GM18526 (cell line): ENCODE results near the gene RNU4-1.

Experiments used
- POLR2A ChIP-seq: IDR thresholded peaks from 3 replicates; pipeline ENCODE4 v1.6.1; 2011; ENCODE audit not compliant: insufficient read length; ENCODE audit errors: extremely low read depth

Gene RNU4-1

GRCh38 chr12:120249875-120250795, 42.9 kb downstream of the RNU4-1 start:
- TF ChIP-seq POLR2A = no peak

DNA sequence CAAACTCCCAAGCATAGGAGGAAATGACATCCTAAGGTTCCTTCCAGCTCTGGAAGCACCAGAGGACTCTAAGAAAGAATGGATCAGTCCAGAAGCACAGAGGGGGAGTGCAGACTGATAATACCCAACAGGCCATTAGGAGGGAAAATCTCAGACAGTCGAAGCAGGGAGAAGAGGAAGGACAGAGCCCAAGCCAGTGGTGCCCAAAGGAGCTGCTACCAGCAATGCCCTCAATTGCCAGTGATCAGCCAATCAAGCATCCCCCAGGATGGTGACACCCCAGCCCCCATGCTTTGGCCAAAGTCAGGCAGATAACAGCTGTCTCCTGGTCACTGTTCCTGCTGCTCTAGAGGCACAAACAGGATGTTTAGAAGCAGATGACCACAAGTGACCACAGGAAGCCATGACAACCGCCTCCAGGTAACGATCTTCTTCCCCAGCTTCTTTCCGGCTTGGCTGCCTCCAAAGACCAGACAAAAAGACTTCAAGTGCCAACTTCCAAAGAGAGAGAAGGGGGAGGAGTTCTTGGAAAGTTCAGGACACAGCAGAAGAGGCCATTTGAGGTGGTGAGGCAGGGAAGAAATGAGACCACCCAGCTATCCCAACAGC, 43.7 kb downstream of the RNU4-1 start:
- no peak for TF ChIP-seq POLR2A

GRCh38 chr12:120247621-120248030, 45.4 kb downstream of the RNU4-1 start:
- no peak for TF ChIP-seq POLR2A

DNA sequence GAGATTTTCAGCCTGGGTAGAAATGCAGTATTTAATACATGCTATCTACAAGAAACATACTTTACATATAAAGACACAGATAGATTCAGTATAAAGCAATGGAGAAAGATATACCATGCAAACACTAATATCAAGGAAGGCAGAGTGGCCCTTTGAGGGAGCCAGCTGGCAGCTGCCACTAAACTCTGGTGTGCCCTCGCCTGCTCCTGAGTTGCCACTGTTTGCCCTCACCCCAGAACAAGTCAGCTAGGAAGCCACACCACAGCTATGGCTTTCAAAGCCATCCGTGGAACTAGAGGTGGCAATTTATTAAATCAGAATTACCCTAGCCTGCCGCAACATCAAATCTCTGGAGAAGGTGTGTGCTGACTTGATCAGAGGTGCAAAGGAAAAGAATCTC, 45.9 kb downstream of the RNU4-1 start:
- TF ChIP-seq POLR2A = no peak
